Measurements from ENCODE around the gene RBFOX1.

DNA sequence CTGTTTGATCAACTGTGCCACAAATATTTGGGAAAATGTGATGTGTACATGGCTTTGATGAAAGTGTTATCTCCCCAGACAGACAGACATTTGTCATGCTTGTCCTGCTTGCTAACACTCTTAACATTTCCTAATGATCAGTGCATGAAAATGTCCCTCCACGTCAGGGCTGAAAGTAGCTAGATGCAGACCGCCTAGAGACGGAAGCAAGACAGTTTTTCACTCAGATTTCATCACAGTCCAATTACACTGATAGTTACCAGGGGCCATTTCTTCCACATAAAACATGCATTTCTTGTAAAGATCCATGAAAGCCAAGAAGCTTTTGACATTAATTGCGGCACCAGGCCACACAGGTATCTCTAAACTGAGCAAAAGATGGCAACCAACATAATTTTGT, 347.7 kb downstream of the RBFOX1 start:
- TF ChIP-seq, protein P1, sequence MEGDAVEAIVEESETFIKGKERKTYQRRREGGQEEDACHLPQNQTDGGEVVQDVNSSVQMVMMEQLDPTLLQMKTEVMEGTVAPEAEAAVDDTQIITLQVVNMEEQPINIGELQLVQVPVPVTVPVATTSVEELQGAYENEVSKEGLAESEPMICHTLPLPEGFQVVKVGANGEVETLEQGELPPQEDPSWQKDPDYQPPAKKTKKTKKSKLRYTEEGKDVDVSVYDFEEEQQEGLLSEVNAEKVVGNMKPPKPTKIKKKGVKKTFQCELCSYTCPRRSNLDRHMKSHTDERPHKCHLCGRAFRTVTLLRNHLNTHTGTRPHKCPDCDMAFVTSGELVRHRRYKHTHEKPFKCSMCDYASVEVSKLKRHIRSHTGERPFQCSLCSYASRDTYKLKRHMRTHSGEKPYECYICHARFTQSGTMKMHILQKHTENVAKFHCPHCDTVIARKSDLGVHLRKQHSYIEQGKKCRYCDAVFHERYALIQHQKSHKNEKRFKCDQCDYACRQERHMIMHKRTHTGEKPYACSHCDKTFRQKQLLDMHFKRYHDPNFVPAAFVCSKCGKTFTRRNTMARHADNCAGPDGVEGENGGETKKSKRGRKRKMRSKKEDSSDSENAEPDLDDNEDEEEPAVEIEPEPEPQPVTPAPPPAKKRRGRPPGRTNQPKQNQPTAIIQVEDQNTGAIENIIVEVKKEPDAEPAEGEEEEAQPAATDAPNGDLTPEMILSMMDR (IDR thresholded peaks at IDR 0.05), result no peak
- TF ChIP-seq POLR2A (IDR thresholded peaks at IDR 0.05), result no peak

All from Peyer's patch (tissue), 4 donors.